Peyer's patch (tissue), 4 donors: ENCODE measurements around the gene LRBA. TPM values are rescaled to one million over a fixed set of nuclear protein-coding genes. Genes with fewer than 3 reads are reported as not detected.

Experiments used
- DNase-seq, 3 donors: peaks; one replicate each; pipeline ENCODE4 v3.0.0-alpha.2; 2017 to 2019
- H3K27ac ChIP-seq, 4 donors: fragments of 200-600 bp; sonication (generic); one replicate each; pipeline ENCODE4 v1.5.1; 2016 to 2019
- H3K27me3 ChIP-seq, 2 donors: fragments of 200-600 bp; sonication (generic); one replicate each; pipeline ENCODE4 v1.5.1; 2019
- H3K36me3 ChIP-seq, 3 donors: fragments of 200-600 bp; sonication (generic); one replicate each; pipeline ENCODE4 v1.5.1; 2016 to 2019
- H3K4me1 ChIP-seq, 4 donors: fragments of 200-600 bp; sonication (generic); one replicate each; pipeline ENCODE4 v1.5.1; 2016 to 2019
- H3K4me3 ChIP-seq, 4 donors: fragments of 200-600 bp; sonication (generic); 1 replicate in 3 of 4; 2 replicates in 1 of 4; pipeline ENCODE4 v1.5.1; 2016 to 2019; ENCODE audit warnings: mild to moderate bottlenecking in 1 of 4
- H3K9me3 ChIP-seq, 4 donors: fragments of 200-600 bp; sonication (generic); one replicate each; pipeline ENCODE4 v1.5.1; 2016 to 2019; ENCODE audit warnings: mild to moderate bottlenecking in 1 of 4
- CTCF ChIP-seq, 6 experiments: fragments of 450-650 bp in 4 of 6; fragments of 200-600 bp in 2 of 6; sonication (generic) in 1 of 6; IDR thresholded peaks; one replicate each; pipeline ENCODE4 v1.5.1; 2017 to 2019; ENCODE audit warnings: antibody characterized with exemption in 6 of 6, mild to moderate bottlenecking in 3 of 6, moderate library complexity in 1 of 6
- POLR2A ChIP-seq, 2 donors: fragments of 450-650 bp; IDR thresholded peaks; one replicate each; pipeline ENCODE4 v1.5.1; 2017; ENCODE audit warnings: antibody characterized with exemption in 2 of 2, mild to moderate bottlenecking in 2 of 2, moderate library complexity in 2 of 2
- total RNA-seq, 4 donors: library from RNA; depleted of rRNA; stranded (reverse); fragments of >200 nt; gene quantifications; one replicate each; pipeline ENCODE4 v1.1.0, GENCODE V29; 2016

Gene LRBA
- total RNA-seq, 4 donors from 2014 or later = 71.5 to 120 (median 91.7) TPM

GRCh38 chr4:151025759-151026158 lies 10.7 kb upstream of the LRBA start:
- no peaks in the 10 kb centered on the region for H3K4me1 ChIP-seq
- no peak for DNase-seq
- H3K9me3 ChIP-seq = no peaks in the 10 kb centered on the region
- TF ChIP-seq POLR2A (IDR thresholded peaks at IDR 0.05) = no peak
- no peak for TF ChIP-seq CTCF (IDR thresholded peaks at IDR 0.05)
- H3K36me3 ChIP-seq = no peaks in the 10 kb centered on the region
- H3K4me3 ChIP-seq = no peak overlapping the region
- no peak overlapping the region for H3K27ac ChIP-seq
- no peaks in the 10 kb centered on the region for H3K27me3 ChIP-seq

GRCh38 chr4:151022586-151022985 lies 7.5 kb upstream of the LRBA start:
- Histone ChIP-seq H3K4me3 (no peak overlapping the region), H3K27me3 (no peaks in the 10 kb centered on the region), H3K27ac (no peak overlapping the region), H3K36me3 (no peaks in the 10 kb centered on the region), H3K4me1 (peaks cover 0 to under 1% (median 0%) of the 10 kb centered on the region in 4 donors), H3K9me3 (no peaks in the 10 kb centered on the region)
- TF ChIP-seq POLR2A (IDR thresholded peaks at IDR 0.05) (no peak), CTCF (IDR thresholded peaks at IDR 0.05) (no peak)
- DNase-seq = no peak

GRCh38 chr4:151021637-151022334 lies 6.7 kb upstream of the LRBA start:
- no peaks in the 10 kb centered on the region for H3K9me3 ChIP-seq
- H3K27ac ChIP-seq = no peak overlapping the region
- no peak for TF ChIP-seq POLR2A (IDR thresholded peaks at IDR 0.05)
- no peaks in the 10 kb centered on the region for H3K36me3 ChIP-seq
- no peak overlapping the region for H3K4me3 ChIP-seq
- peaks cover 0 to 5% (median 0%) of the 10 kb centered on the region in 4 donors for H3K4me1 ChIP-seq
- no peak for DNase-seq
- no peaks in the 10 kb centered on the region for H3K27me3 ChIP-seq

- Histone ChIP-seq H3K4me1 (peaks cover 0 to 26% (median 6%) of the 10 kb centered on the region in 4 donors), H3K36me3 (no peaks in the 10 kb centered on the region), H3K27ac (peak overlapping the region; percentile 99 to 100 (median 99)), H3K9me3 (no peaks in the 10 kb centered on the region), H3K27me3 (no peaks in the 10 kb centered on the region), H3K4me3 (peak overlapping the region; percentile 91 to 100 (median 98))
- peak; percentile 39 to 87 for TF ChIP-seq POLR2A (IDR thresholded peaks at IDR 0.05)
- peak in 1 of 6 experiments; percentile 2 for TF ChIP-seq CTCF (IDR thresholded peaks at IDR 0.05)
- peak; percentile 74 to 89 (median 88) for DNase-seq
Observed at GRCh38 chr4:151015459-151016347, 619 bp upstream of the LRBA start.

GRCh38 chr4:151013944-151014343 lies 1.1 kb downstream of the LRBA start:
- Histone ChIP-seq H3K27ac (peak overlapping the region in 2 of 4 donors; percentile 99 to 100), H3K27me3 (no peaks in the 10 kb centered on the region), H3K4me1 (peaks cover 0 to 26% (median 6%) of the 10 kb centered on the region in 4 donors), H3K36me3 (no peaks in the 10 kb centered on the region), H3K4me3 (peak overlapping the region; percentile 91 to 100 (median 98)), H3K9me3 (no peaks in the 10 kb centered on the region)
- DNase-seq = no peak
- no peak for TF ChIP-seq POLR2A (IDR thresholded peaks at IDR 0.05)
- no peak for TF ChIP-seq CTCF (IDR thresholded peaks at IDR 0.05)

GRCh38 chr4:151013491-151013890 lies 1.6 kb downstream of the LRBA start:
- no peaks in the 10 kb centered on the region for H3K36me3 ChIP-seq
- peak overlapping the region; percentile 4 to 99 (median 54) for H3K4me3 ChIP-seq
- no peak for DNase-seq
- H3K27me3 ChIP-seq = no peaks in the 10 kb centered on the region
- H3K27ac ChIP-seq = no peak overlapping the region
- TF ChIP-seq CTCF (IDR thresholded peaks at IDR 0.05) (no peak), POLR2A (IDR thresholded peaks at IDR 0.05) (no peak)
- peaks cover 0 to 26% (median 6%) of the 10 kb centered on the region in 4 donors for H3K4me1 ChIP-seq
- no peaks in the 10 kb centered on the region for H3K9me3 ChIP-seq
